Subcutaneous adipose tissue (tissue), 4 donors: ENCODE data around the gene MTA3. TPM values are rescaled to one million over a fixed set of nuclear protein-coding genes. Genes with fewer than 3 reads are reported as not detected.

ENCODE experiments used
- total RNA-seq, 4 donors: library from RNA; depleted of rRNA; stranded (reverse); fragments of >200 nt; gene quantifications; one replicate each; pipeline ENCODE4 v1.1.0, GENCODE V29; 2016
- TF ChIP-seq, protein P1 (sequence below): fragments of 450-650 bp; IDR thresholded peaks from one replicate; pipeline ENCODE4 v1.5.1; 2016; ENCODE audit warnings: low read depth, mild to moderate bottlenecking, control low read depth, antibody characterized with exemption, moderate library complexity

Gene MTA3
- total RNA-seq, 4 donors from 2014 or later = 25.8 to 46.6 (median 27.1) TPM

DNA sequence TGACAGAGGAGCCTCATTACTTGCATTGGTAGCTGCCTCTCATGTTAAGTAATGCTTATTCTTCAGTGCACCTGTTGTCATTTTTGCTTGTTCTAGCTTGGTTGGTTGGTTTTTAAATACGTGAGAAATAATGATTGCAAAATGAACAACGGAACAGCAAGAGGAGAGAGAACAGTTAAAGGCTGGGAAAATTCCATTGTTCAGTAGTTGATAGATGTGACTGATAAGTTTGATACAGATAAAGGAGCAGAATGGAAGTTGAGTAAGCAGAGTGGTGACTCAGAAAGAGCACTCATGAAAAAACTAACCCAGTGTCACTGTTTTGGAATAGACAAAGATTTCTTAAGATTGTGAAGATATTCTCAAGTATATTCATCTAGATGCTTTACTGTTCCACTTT lies 50.5 kb downstream of the MTA3 start:
- TF ChIP-seq, protein P1, sequence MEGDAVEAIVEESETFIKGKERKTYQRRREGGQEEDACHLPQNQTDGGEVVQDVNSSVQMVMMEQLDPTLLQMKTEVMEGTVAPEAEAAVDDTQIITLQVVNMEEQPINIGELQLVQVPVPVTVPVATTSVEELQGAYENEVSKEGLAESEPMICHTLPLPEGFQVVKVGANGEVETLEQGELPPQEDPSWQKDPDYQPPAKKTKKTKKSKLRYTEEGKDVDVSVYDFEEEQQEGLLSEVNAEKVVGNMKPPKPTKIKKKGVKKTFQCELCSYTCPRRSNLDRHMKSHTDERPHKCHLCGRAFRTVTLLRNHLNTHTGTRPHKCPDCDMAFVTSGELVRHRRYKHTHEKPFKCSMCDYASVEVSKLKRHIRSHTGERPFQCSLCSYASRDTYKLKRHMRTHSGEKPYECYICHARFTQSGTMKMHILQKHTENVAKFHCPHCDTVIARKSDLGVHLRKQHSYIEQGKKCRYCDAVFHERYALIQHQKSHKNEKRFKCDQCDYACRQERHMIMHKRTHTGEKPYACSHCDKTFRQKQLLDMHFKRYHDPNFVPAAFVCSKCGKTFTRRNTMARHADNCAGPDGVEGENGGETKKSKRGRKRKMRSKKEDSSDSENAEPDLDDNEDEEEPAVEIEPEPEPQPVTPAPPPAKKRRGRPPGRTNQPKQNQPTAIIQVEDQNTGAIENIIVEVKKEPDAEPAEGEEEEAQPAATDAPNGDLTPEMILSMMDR = no peak

DNA sequence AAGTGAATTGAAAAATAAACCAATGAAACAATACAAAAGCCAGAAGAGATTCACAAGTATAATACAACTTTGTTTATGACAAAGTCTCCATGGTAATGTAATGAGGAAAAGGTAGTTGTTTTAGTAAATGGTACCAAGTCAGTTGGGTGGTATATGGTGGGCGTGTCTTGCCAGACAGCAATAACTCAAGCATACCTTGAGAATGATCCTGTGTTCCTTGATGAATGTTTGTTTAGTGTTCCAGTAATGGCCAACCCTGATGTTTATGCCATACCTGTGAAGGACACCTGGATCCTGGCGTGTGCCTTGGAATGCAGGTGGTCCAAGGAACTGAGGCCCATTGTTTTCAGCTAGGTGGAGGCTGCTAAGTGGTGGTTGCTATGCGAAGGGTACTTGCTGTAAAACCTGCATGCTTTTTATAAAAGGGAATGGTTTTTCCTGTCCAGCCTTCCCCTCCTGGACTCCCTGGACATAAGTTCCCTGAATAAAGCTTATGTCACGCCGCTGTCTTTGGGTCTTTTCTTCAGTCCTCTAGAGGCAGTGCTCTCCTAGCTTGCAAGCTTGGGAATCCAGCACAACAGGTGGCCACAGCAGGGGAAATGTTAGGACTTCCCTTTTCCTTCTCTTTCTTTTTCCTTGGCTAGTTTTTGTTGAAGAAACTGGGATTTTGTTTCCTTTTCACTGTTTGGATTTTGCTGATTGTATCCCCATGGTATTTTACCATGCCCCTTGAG lies 54.7 kb downstream of the MTA3 start:
- TF ChIP-seq, protein P1 = no peak

- TF ChIP-seq, protein P1 = no peak
Measured at GRCh38 chr2:42624047-42624446, 55.6 kb downstream of the MTA3 start.

DNA sequence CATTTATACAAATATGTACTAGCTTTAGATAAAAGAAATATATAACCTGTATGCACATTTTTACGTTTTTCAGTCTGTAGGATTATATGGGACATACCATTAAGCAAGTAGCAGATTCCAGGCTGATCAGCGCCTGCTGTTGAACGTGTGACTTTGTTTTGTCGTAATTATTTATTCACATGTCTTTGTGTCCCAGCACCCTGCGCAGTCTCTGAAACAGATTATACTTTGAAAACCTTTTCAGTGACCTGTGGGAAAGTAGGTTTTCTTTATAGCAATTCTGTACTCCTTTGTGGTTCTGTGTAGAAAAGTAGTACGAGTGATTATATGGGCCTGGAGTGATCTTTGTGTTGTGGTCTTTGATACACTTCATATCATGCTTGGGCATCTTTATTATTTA lies 68.5 kb downstream of the MTA3 start:
- TF ChIP-seq, protein P1 = no peak

DNA sequence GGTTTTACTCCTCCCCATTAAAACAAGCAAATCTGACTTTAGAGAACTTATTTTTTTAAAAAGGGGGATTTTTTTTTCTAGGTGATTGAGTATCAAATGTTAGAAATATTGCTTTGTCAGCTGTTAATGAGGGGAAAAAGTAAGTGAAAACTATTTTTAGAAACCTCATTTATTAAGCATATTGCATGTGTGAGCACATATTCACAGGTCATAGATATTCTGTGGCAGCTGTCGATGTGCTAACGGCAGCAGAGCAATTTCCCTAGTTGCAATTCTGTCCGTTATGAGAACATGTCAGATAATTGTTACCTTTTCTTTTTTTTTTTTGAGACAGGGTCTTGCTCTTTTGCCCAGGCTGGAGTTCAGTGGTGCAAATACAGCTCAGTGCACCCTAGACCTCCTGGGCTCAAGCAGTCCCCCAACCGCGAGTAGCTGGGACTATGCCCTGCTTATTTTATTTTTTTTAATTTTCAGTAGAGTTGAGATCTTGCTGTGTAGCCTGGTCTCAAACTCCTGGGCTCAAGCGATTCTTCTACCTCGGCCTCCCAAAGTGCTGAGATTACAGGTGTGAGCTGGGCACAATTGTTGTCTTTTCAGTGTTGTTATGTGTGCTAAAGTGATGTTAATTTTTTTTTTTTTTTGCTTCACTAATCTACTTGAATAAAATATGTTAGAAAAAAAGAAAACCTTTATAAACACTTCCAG lies 69.8 kb downstream of the MTA3 start:
- TF ChIP-seq, protein P1 = no peak

- TF ChIP-seq, protein P1 = no peak
Measured at GRCh38 chr2:42639340-42640077, 71.1 kb downstream of the MTA3 start.

DNA sequence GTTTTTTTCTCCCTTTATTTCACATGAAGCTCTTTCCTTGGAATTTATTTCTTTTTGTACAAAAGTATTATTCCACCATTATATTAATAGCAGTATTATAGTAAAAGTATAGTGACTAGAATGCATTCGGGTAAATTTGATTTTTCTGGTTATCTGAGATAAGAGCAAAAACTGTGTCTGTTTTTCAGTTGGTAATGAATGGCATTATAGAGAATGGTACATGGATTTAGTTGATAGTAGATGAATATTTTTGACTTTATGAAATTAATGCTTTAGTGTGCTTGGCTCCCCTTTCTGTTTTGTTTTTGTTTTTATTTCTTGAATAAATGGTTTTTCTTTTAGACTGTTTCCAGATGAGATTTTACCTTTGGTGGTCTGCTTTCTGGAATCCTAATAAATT lies 71.8 kb downstream of the MTA3 start:
- TF ChIP-seq, protein P1 = no peak
